HG03442 (cell line): ENCODE measurements around the gene STARD3NL.
"Not testable (repeated sequence)": the region's sequence is repeated elsewhere in the genome, so short reads cannot be mapped to it uniquely, and the experiment has no call there.

ENCODE experiments used
- ATAC-seq: cut with Tn5 transposase; IDR thresholded peaks from one replicate; pipeline ENCODE4 v1.9.1; 2021; ENCODE audit warnings: mild to moderate bottlenecking, moderate library complexity; ENCODE audit not compliant: unreplicated experiment

Gene STARD3NL

DNA sequence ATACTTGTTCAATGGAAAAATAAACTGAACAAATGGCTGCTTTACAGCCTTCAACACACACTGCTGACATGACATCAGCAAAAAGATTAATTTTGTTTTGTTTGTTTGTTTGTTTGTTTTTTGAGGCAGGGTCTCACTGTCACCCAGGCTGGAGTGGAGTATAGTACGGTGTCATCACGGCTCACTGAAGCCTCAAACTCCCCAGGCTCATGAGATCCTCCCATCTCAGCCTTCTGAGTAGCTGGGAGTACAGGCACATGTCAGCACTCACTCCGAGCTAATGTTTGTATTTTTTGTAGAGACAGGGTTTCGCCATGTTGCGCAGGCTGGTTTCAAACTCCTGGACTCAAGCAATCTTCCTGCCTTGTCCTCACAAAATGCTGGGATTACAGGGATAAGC, 84.5 kb downstream of the STARD3NL start:
- ATAC-seq: no peak

GRCh38 chr7:38263274-38263673, 85.2 kb downstream of the STARD3NL start:
- ATAC-seq: not testable (repeated sequence)

DNA sequence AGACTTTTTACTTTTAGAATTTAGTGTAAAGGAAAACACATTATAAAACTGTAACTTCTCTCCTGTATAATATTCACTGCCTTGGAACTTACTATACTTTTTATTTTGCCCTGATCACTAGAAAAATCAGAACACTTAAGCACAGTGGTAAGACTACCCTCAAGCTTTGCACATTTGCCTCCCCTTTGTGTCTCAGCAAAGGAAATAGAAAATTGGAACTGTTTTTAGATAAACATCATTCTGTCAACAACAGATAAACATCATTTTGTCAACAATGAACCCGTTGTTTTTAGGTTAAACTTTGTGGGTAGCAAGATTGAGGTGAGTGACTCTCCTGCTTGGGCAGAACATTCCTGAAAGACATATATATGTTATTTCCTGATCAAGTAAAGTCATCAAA, 86.6 kb downstream of the STARD3NL start:
- ATAC-seq: not testable (repeated sequence)

DNA sequence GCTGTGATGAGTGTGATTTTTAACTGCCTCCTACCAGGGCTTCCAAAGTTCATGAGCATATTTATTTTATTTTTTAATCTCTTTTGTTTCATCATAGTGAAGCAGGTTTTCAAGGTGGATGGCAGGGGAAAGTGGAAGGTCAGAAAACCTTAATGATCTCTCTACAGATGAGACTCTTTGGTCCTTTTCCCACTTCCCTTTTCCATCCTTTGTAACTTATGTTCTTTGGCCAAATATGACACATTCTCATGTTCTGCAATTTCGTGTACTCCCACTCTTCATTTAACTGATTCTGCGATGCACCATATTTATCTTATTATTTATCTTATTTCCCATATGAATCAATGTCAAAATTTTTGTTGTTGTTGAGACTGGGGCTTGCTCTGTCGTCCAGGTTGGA, 87.9 kb downstream of the STARD3NL start:
- not testable (repeated sequence) for ATAC-seq

DNA sequence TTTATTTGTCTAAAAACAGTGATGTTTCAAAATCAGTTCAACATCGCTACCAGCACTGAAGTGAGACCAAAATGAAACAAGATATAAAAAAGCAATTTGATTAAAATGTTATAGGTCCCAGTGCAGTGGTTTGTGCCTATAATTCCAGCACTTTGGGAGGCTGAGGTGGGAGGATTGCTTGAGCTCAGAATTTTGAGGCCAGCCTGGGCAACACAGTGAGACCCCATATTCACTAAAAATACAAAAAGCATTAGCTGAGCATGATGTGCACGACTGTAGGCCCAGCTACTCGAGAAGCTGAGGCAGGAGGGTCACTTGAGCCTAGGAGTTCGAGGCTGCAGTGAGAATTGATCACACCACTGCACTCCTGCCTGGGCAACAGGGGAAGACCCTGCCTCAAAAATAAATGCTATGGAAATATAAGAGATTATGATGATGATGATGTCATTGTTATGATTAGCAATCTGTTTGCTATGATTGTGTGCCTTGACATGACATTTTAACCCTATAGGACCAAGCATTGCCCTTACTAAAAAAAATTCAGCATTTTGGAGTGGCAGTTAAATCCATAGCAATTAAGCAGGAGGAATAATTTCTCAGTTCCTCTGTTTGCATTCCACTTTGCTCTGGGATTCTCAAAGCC, 91.8 kb downstream of the STARD3NL start:
- not testable (repeated sequence) for ATAC-seq

GRCh38 chr7:38270405-38270804, 92.4 kb downstream of the STARD3NL start:
- ATAC-seq: not testable (repeated sequence)

- ATAC-seq: no peak
Observed at GRCh38 chr7:38273286-38273995, 95.4 kb downstream of the STARD3NL start, which contains the start of gene TARP. Gene TARP (minus strand): TSS chr7:38273636.

- ATAC-seq: no peak
Observed at GRCh38 chr7:38274486-38274885, 96.4 kb downstream of the STARD3NL start.

GRCh38 chr7:38274927-38275620, 97.0 kb downstream of the STARD3NL start:
- ATAC-seq: no peak

DNA sequence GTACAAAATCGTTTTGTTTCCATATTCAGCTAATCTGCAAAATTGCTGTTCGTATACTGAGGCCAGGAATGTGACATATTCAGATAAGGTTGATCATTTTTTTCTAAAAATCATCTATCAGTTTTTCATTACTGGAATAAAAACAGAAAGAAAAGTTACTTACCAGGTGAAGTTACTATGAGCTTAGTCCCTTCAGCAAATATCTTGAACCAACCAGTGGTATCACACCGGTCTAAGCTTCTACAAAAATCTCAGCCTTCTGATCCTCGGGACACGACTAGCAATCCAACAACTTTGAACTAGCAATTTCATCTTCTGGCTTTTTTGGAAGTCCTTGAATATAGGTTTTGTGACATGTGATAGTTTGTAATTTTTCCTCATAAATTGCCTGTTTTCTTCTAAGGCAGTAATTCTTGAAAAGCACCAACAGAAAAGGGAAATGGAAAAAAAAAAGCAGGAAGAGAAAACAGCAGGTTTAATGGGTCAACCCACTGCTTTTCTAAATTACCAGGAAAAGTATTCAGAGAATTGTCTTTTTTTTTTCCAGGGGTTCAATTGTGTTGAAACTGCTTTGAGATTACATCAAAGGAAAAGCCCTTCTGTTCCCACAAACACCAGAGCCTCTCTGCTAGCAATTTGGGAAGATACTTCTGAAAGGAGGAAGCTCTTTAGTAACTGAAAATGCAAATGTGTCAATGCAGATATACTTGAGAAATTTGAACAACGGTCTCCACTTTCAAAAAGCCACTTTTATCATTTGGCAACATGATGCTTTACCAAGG, 98.2 kb downstream of the STARD3NL start:
- no peak for ATAC-seq

DNA sequence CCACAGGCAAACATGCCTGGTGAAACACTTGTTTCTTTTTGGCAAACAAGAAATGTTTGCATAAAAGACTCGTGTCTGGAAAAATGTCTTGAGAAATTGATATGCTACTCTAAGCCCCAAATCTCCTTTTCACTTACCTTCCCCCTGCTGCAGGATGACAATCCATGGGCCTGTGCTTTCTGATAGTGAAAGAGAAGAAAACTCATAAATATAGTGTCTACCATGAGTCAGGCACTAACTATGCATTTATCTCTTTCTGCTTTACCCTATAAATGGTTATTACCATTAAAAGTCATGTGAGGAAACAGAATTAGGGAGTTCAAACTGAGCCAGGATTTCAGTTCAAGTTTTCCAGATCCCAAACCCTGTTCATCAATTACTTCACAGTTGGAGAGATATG, 102.0 kb downstream of the STARD3NL start:
- no peak for ATAC-seq
